Natural killer cell (primary cell): ENCODE results near the gene ENTPD1. TPM values are rescaled to one million over a fixed set of nuclear protein-coding genes. Genes with fewer than 3 reads are reported as not detected.
A peak's percentile ranks its signal among the peaks of the same experiment; 100 is the strongest.
"Not testable (repeated sequence)": the region's sequence is repeated elsewhere in the genome, so short reads cannot be mapped to it uniquely, and the experiment has no call there.

Experiments used
- ATAC-seq, 3 donors: fragments of 150-1000 bp in 2 of 3; fragments of 200-7000 bp in 1 of 3; cut with Tn5 transposase; 1 replicate in 1 of 3; 2 replicates in 2 of 3; pipeline ENCODE4 v1.10.0; 2021; ENCODE audit warnings: mild to moderate bottlenecking in 2 of 3, moderate library complexity in 2 of 3
- DNase-seq, 2 donors: peaks; one replicate each; pipeline versions ENCODE4 v3.0.0 to v3.0.0-alpha.2; 2013 to 2021; ENCODE audit warnings: mixed read lengths in 1 of 2
- H3K27ac ChIP-seq: one replicate; pipeline ENCODE4 v1.5.1; 2013; ENCODE audit warnings: mild to moderate bottlenecking, low read length
- H3K27me3 ChIP-seq: one replicate; pipeline ENCODE4 v1.6.1; 2013; ENCODE audit warnings: low read length; ENCODE audit not compliant: control insufficient read depth, insufficient read depth
- H3K36me3 ChIP-seq: one replicate; pipeline ENCODE4 v1.6.1; 2013; ENCODE audit warnings: low read length; ENCODE audit not compliant: control insufficient read depth, insufficient read depth
- H3K4me1 ChIP-seq: one replicate; pipeline ENCODE4 v1.6.1; 2013; ENCODE audit warnings: low read length; ENCODE audit not compliant: control insufficient read depth, insufficient read depth
- H3K4me3 ChIP-seq: one replicate; pipeline ENCODE4 v1.5.1; 2013; ENCODE audit warnings: low read length
- H3K9me3 ChIP-seq: one replicate; pipeline ENCODE4 v1.6.1; 2013; ENCODE audit warnings: low read length; ENCODE audit not compliant: control insufficient read depth, insufficient read depth
- H3K27ac Mint-ChIP-seq, 2 donors: one replicate each; pipeline ENCODE4 v1.8.0; 2022; ENCODE audit warnings: mild to moderate bottlenecking in 2 of 2, mixed read lengths in 2 of 2, moderate library complexity in 1 of 2
- H3K27me3 Mint-ChIP-seq, 2 donors: one replicate each; pipeline ENCODE4 v1.8.0; 2022; ENCODE audit warnings: low read depth in 2 of 2, mixed read lengths in 2 of 2
- H3K36me3 Mint-ChIP-seq: one replicate; pipeline ENCODE4 v1.8.0; 2022; ENCODE audit warnings: mixed read lengths
- H3K4me1 Mint-ChIP-seq, 2 donors: one replicate each; pipeline ENCODE4 v1.8.0; 2022; ENCODE audit warnings: mixed read lengths in 2 of 2
- H3K4me3 Mint-ChIP-seq: one replicate; pipeline ENCODE4 v1.8.0; 2022; ENCODE audit warnings: mild to moderate bottlenecking, moderate library complexity, mixed read lengths
- H3K9me3 Mint-ChIP-seq, 2 donors: one replicate each; pipeline ENCODE4 v1.8.0; 2022; ENCODE audit warnings: mixed read lengths in 2 of 2
- CTCF ChIP-seq: fragments of 200-600 bp; IDR thresholded peaks from one replicate; pipeline ENCODE4 v1.8.0; 2022; ENCODE audit warnings: antibody characterized with exemption
- WGBS: methylation state at CpG from one replicate; pipeline ENCODE4 v1.1.7; 2013; ENCODE audit warnings: missing lambda C conversion rate; ENCODE audit not compliant: insufficient coverage; 5-methylcytosine and 5-hydroxymethylcytosine counted together
- intact Hi-C: fragments of 100-400 bp; cut with micrococcal nuclease; formaldehyde crosslinking; loops from one replicate; pipeline ENCODE4 v1.14.2; 2022
- total RNA-seq, 4 donors: library from RNA; stranded (reverse); fragments of 120-200 nt in 1 of 4; gene quantifications; one replicate each; pipeline versions ENCODE4 v1.2.3 to v1.2.4, GENCODE V29; 2013 to 2022

Gene ENTPD1
- total RNA-seq, 3 donors from 2014 or later (not counting 1 experiment from before 2014, with no cell fraction given) = 1.3 to 6.2 (median 3.1) TPM

- DNase-seq (peak in 1 of 2 donors; percentile 30), ATAC-seq (peak in 2 of 3 donors; percentile 32)
- Histone ChIP-seq H3K36me3 (no peaks in the 10 kb centered on the region), H3K27me3 (no peaks in the 10 kb centered on the region), H3K4me1 (peaks cover 19% of the 10 kb centered on the region), H3K4me3 (no peak overlapping the region), H3K27ac (peak overlapping the region; percentile 35), H3K9me3 (no peaks in the 10 kb centered on the region)
- intact Hi-C loops = no loop called here
- Mint-ChIP-seq H3K4me1 (peaks cover 0 to 6% of the 10 kb centered on the region in 2 donors), H3K27me3 (peaks cover 0 to 5% of the 10 kb centered on the region in 2 donors), H3K27ac (no peak overlapping the region), H3K9me3 (no peaks in the 10 kb centered on the region), H3K36me3 (no peaks in the 10 kb centered on the region), H3K4me3 (no peak overlapping the region)
- no peak for TF ChIP-seq CTCF
- 23% methylated on average over 2 of the region's 3 CpGs for WGBS
Observed at GRCh38 chr10:95761939-95762492, 6.1 kb downstream of the ENTPD1 start.

- Mint-ChIP-seq H3K36me3 (no peaks in the 10 kb centered on the region), H3K27me3 (peaks cover 0 to 5% of the 10 kb centered on the region in 2 donors), H3K9me3 (no peaks in the 10 kb centered on the region), H3K27ac (no peak overlapping the region), H3K4me1 (no peaks in the 10 kb centered on the region), H3K4me3 (no peak overlapping the region)
- Histone ChIP-seq H3K27ac (peak overlapping the region; percentile 60), H3K4me1 (peaks cover 1% of the 10 kb centered on the region), H3K27me3 (no peaks in the 10 kb centered on the region), H3K4me3 (no peak overlapping the region), H3K9me3 (no peaks in the 10 kb centered on the region), H3K36me3 (no peaks in the 10 kb centered on the region)
- intact Hi-C loops = no loop called here
- ATAC-seq = peak in 1 of 3 donors; percentile 38
- DNase-seq = no peak
- TF ChIP-seq CTCF = no peak
Observed at GRCh38 chr10:95767884-95768556, 12.1 kb downstream of the ENTPD1 start.

- peaks cover 0 to 5% of the 10 kb centered on the region in 2 donors for H3K27me3 Mint-ChIP-seq
- no peak for ATAC-seq
- H3K4me3 Mint-ChIP-seq = no peak overlapping the region
- 94% methylated on average over 4 of the region's 4 CpGs for WGBS
- Histone ChIP-seq H3K4me1 (no peaks in the 10 kb centered on the region), H3K9me3 (no peaks in the 10 kb centered on the region), H3K27ac (no peak overlapping the region), H3K27me3 (no peaks in the 10 kb centered on the region), H3K36me3 (no peaks in the 10 kb centered on the region), H3K4me3 (no peak overlapping the region)
- H3K9me3 Mint-ChIP-seq = no peaks in the 10 kb centered on the region
- TF ChIP-seq CTCF = no peak
- H3K36me3 Mint-ChIP-seq = no peaks in the 10 kb centered on the region
- intact Hi-C loops = no loop called here
- no peak overlapping the region for H3K27ac Mint-ChIP-seq
- no peaks in the 10 kb centered on the region for H3K4me1 Mint-ChIP-seq
- no peak for DNase-seq
Observed at GRCh38 chr10:95770084-95770720, 14.2 kb downstream of the ENTPD1 start.

- DNase-seq, H3K36me3 Mint-ChIP-seq: not testable (repeated sequence)
- WGBS = 50% methylated on average over 2 of the region's 2 CpGs
Observed at GRCh38 chr10:95773454-95773853, 17.5 kb downstream of the ENTPD1 start.

GRCh38 chr10:95777638-95778037, 21.7 kb downstream of the ENTPD1 start:
- H3K4me3 Mint-ChIP-seq, H3K4me1 ChIP-seq, H3K36me3 ChIP-seq, intact Hi-C loops, H3K27me3 ChIP-seq, H3K9me3 ChIP-seq, H3K27me3 Mint-ChIP-seq, H3K27ac ChIP-seq, ATAC-seq, H3K4me1 Mint-ChIP-seq, DNase-seq, H3K4me3 ChIP-seq, H3K9me3 Mint-ChIP-seq, H3K36me3 Mint-ChIP-seq, H3K27ac Mint-ChIP-seq: not testable (repeated sequence)
- WGBS = 90% methylated on average over 8 of the region's 8 CpGs

More at GRCh38 chr10:95773454-95773853, 17.5 kb downstream of the ENTPD1 start:
- H3K27me3 ChIP-seq, intact Hi-C loops, H3K36me3 ChIP-seq, ATAC-seq, H3K27ac ChIP-seq, H3K4me3 Mint-ChIP-seq, H3K27me3 Mint-ChIP-seq, H3K4me1 ChIP-seq, H3K9me3 Mint-ChIP-seq, H3K9me3 ChIP-seq, H3K4me3 ChIP-seq, H3K27ac Mint-ChIP-seq, H3K4me1 Mint-ChIP-seq: not testable (repeated sequence)
